ENCODE measurements around the gene CDRT15. TPM values are rescaled to one million over a fixed set of nuclear protein-coding genes. Genes with fewer than 3 reads are reported as not detected.
"Not testable (repeated sequence)": the region's sequence is repeated elsewhere in the genome, so short reads cannot be mapped to it uniquely, and the experiment has no call there.

The CDRT15 gene
- total RNA-seq, 1 donor from 2014 or later: not detected

GRCh38 chr17:14261406-14261805 lies 24.7 kb upstream of the CDRT15 start:
- DNase-seq (ENCODE audit: low read depth): no peak
- H3K4me3 ChIP-seq (ENCODE audit: low read depth, low read length): no peak overlapping the region
- no peak for TF ChIP-seq CTCF (conservative IDR thresholded peaks at IDR 0.05; ENCODE audit: low read depth, low read length)

- no peak for DNase-seq (ENCODE audit: low read depth)
- TF ChIP-seq CTCF (conservative IDR thresholded peaks at IDR 0.05; ENCODE audit: low read depth, low read length): no peak
- no peak overlapping the region for H3K4me3 ChIP-seq (ENCODE audit: low read depth, low read length)
These were observed 9.0 kb upstream of the CDRT15 start for GRCh38 chr17:14245629-14246028.

GRCh38 chr17:14245002-14245401 lies 8.3 kb upstream of the CDRT15 start:
- H3K4me3 ChIP-seq (ENCODE audit: low read depth, low read length): no peak overlapping the region
- DNase-seq (ENCODE audit: low read depth): no peak
- TF ChIP-seq CTCF (conservative IDR thresholded peaks at IDR 0.05; ENCODE audit: low read depth, low read length): no peak

GRCh38 chr17:14239271-14239670 lies 2.6 kb upstream of the CDRT15 start:
- DNase-seq (ENCODE audit: low read depth): not testable (repeated sequence)

DNA sequence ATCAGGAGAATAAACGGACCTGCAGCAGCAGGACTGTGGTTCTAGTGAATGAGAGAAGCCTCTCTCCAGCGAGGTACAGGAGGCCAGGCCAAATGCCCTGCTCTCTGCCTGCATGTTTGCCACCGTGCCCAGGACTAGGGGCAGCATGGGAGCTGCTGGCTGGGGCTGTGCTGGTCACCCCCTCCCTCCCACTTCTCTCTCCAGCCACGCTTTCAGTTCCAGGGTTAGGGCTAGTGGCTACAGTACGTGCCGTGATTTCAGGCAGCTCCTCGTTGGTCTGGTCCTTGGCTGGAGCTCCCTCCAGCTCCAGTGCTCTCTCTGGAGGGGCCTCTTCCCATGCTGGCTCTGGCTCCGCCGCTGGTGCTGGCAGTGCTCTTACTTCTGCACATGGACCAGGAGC lies 630 bp downstream of the CDRT15 start:
- H3K4me3 ChIP-seq (ENCODE audit: low read depth, low read length); DNase-seq (ENCODE audit: low read depth): not testable (repeated sequence)

More at GRCh38 chr17:14239271-14239670, 2.6 kb upstream of the CDRT15 start:
- not testable (repeated sequence) for H3K4me3 ChIP-seq (ENCODE audit: low read depth, low read length)

GRCh38 chr17:14235047-14235446 lies 1.6 kb downstream of the CDRT15 start:
- DNase-seq (ENCODE audit: low read depth); H3K4me3 ChIP-seq (ENCODE audit: low read depth, low read length): not testable (repeated sequence)

- not testable (repeated sequence) for DNase-seq (ENCODE audit: low read depth); H3K4me3 ChIP-seq (ENCODE audit: low read depth, low read length)
These were observed 5.5 kb downstream of the CDRT15 start for GRCh38 chr17:14231187-14231586.

DNA sequence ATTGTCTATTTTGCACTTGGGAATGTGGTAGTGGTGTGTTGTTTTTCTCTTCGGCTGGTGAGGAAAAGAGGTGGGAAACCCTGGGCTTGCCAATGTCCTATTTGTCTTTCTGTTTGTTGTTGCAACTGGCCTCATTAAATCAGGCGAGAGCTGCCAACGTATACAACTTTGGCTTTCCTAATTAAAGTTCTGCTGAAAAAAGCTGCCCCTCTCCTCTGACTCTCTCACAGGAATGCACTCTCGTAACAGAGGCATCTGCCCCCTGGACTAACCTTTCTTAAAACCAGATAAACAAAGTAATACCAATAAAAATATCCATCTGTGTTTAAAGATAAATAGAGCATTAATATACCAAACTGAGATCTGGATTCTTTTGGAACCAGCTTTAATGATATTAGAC lies 7.8 kb downstream of the CDRT15 start:
- TF ChIP-seq CTCF (conservative IDR thresholded peaks at IDR 0.05; ENCODE audit: low read depth, low read length): no peak
- H3K4me3 ChIP-seq (ENCODE audit: low read depth, low read length): no peak overlapping the region
- DNase-seq (ENCODE audit: low read depth): no peak

- no peak for DNase-seq (ENCODE audit: low read depth)
- no peak overlapping the region for H3K4me3 ChIP-seq (ENCODE audit: low read depth, low read length)
- TF ChIP-seq CTCF (conservative IDR thresholded peaks at IDR 0.05; ENCODE audit: low read depth, low read length): no peak
These were observed 9.6 kb downstream of the CDRT15 start for GRCh38 chr17:14227052-14227451.
